ENCODE data around the gene CD96.
"Not testable (repeated sequence)": the region's sequence is repeated elsewhere in the genome, so short reads cannot be mapped to it uniquely, and the experiment has no call there.

The CD96 gene, protein sequence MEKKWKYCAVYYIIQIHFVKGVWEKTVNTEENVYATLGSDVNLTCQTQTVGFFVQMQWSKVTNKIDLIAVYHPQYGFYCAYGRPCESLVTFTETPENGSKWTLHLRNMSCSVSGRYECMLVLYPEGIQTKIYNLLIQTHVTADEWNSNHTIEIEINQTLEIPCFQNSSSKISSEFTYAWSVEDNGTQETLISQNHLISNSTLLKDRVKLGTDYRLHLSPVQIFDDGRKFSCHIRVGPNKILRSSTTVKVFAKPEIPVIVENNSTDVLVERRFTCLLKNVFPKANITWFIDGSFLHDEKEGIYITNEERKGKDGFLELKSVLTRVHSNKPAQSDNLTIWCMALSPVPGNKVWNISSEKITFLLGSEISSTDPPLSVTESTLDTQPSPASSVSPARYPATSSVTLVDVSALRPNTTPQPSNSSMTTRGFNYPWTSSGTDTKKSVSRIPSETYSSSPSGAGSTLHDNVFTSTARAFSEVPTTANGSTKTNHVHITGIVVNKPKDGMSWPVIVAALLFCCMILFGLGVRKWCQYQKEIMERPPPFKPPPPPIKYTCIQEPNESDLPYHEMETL
- 120 reads per million, percentile 86 among the genes with 10 or more reads in this experiment for total RNA-seq

DNA sequence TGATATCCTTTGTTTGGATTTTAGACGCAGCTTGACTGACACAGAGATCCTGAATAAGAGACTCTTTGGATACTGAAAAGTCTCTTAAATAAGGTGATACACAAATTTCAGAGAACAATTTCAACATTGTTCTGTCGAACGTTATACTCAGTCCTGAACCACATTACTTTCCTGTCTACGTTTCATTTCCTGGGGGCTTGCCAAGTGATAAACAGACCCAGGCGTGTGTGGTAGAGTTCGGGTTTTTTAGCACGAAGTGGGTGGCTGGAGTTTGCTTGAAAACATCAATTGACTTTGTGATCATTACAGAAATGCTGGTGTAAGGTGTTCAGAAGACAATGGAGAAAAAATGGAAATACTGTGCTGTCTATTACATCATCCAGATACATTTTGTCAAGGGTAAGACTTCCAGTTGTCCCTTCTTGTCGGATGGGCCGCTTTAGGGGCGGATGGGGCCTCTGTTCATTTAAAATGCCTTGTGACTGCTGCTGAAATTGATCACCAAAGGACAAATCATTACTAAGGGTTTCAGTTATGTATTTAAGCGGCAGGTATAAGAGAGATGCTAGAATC lies at the start of gene CD96:
Gene CD96, plus strand, starts transcription at position 287 of the 573 bp plus-strand sequence. Its CDS starts 52 bp downstream, at position 339.
- DNase-seq: peak; percentile 65

DNA sequence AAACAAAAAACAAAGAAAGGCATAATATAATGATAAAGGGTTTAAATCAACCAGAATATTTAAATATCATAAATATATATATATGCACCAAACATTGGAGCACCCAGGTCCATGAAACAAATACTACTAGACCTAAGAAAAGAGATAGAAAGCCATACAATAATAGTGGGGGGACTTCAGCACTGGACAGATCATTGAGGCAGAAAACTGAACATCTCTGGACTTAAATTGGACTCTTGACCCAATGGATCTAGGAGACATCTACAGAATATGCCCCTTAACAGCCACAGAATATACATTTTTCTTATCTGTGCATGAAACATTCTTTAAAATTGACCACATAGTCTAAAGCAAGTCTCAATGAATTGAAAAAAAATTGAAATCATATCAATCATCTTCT lies 48.7 kb upstream of the CD96 start:
- DNase-seq: no peak

DNA sequence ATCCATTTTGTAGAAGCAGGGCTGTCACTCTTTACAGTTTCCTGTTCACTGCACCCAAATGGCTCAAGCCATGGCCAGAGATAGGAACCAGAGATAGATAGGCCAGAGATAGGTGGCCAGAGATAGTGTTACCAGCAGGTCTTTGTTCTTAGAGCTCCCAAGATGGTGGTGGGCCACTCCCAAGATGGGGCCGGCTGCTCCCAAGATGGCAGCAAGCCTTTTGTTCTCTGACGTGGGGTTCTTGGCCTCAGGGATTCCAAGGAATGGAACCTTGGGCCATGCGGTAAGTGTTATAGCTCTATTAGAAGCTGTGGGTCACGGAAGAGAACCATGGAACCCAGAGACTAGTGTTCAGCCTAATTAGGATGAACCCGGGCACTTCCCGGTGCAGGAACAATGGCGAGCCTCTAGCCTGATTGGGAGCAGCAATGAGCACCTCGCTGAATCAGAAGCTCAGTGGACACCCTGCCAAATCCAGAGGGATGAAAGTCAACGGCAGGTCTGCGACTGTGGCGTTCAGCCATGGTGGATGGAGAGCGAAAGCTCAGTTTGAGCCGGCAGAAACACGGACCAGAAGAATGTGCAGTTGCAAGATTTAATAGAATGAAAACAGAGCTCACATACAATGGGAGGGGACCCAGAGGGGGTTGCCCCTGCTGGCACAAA lies 45.0 kb upstream of the CD96 start:
- no peak for DNase-seq

DNA sequence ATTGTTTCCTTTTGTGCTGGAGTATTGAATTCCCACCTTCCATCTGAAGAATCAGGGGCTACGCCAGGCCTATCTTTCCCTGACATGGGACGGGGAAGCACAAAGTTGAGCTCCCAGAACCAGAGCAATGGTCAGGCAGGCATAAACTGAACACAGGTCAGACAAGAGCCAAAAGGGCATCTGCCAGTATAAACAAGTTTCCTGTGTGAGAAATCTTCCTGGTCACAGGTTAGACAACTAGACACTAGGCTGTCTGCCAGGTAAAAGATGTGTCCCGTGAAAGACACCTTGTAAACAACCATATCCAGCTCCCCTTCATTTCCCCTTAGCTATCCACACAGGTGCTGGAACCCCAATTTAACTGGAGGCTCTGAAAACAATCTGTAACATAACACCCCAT lies 44.0 kb upstream of the CD96 start:
- no peak for DNase-seq

DNA sequence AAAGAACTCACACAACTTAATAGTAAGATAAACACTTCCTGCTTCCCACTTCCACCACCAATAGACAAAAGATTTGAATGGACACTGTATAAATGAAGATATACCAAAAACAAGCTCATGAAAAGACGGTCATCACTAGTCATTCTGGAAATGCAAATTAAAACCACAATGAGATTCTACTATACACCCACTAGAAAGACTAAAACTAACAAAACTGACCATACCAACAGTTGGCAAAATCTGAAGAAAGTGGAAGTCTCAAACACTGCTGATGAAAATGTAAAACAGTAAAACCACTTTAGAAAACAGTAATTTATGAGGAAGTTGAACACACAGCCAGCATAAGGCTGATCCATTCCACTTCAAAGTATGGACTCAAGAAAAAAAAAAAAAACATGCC lies 35.6 kb upstream of the CD96 start:
- no peak for DNase-seq

DNA sequence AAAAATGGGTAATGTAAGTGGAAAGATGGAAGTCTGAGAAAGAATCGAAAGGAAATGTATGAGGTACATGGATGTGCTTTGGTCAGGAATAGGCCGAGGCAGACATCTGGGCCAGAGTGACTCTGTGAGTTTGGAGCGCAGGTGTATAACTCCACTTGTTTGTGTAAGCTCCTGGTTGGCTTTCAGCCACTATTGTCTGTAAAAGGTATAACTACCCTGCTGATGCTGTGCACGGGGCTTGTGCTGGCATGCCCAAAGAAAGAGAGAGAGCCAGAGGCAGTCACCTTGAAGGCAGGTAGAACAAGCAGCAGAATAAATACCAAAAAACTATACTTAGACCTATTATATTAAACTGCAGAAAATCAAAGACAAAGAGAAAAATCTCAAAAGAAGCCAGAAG lies 32.7 kb upstream of the CD96 start:
- DNase-seq: no peak

DNA sequence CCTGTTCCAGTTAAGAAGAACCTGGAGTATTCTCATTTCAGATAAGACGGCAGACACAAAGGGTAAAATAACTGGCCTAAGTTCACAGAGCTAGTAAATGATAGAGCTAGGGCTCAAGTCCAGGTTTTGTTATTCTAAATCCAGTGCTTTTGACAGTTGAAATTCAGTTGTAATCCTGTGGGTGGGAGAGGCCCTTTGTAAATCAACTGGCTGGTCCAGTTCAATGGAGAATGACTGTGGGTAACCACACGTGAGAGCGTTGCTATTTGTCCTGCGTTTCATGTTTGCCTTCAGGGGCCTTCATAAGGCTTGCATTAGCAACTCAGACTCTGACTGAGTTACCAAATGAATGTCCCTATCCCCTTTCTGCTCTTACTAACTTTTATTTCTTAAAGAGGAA lies 24.2 kb upstream of the CD96 start:
- no peak for DNase-seq

DNA sequence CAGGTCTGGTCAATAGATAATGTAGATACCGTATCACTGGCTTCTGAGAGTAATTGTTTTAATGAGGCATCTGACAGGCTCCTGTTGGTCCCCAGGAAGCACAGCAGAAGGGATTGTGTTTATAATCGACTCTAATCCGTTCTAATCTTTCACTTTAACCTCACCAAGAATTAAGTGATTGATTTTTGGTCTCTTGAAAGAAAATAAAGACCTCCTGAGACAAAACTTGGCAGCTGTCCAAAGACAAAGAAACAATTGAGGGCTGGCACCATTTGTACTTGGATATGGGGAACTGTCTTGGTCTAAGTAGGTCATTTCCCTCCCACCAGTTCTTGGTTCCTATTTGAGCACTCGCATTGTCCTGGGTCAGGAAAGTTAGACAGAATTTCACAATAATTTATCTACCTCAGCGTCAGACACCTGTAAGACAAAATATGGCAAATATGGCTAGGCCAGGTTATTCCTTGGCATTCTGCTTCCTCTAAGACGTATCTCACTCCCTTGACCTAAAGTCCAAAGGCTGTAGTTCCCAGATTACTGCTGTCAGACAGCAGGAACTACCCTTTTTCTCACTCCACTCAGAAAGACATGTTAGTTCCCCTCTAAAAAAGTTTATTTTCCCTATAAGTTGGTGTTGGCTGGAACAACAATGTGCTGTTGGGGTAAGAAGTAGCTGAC lies 22.7 kb upstream of the CD96 start:
- no peak for DNase-seq

DNA sequence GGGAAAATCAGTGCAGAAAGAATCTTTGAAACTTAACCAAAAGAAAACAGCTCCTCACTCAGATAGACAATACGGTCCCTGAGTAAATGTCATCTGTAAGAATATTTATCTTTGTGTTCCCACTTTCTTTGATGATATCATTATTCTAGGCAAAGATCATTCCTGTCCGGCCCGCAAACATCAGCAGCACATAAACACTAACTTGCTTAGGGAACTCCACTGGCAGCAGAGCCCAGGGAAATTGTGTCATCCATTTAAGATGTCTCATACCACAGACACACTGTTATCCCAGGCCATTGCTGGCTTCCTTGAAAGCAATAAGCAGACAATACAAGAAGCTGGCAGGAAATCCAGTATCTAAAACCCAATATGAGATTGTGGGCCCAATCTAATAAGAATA lies 20.1 kb upstream of the CD96 start:
- DNase-seq: no peak

DNA sequence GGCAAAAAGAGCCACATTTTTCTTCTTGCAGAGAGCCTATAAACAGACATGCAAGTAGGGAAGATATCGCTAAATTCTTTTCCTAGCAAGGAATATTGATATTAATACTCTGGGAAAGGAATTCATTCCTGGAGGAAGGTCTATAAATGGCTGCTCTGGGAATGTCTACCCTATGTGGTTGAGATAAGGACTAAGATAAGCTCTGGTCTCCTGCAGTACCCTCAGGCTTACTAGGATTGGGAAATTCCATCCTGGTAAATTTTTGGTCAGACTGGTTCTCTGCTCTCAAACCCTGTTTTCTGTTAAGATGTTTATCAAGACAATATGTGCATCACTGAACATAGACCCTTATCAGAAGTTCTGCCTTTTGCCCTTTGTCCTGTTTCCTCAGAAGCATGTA lies 17.5 kb upstream of the CD96 start:
- not testable (repeated sequence) for DNase-seq

DNA sequence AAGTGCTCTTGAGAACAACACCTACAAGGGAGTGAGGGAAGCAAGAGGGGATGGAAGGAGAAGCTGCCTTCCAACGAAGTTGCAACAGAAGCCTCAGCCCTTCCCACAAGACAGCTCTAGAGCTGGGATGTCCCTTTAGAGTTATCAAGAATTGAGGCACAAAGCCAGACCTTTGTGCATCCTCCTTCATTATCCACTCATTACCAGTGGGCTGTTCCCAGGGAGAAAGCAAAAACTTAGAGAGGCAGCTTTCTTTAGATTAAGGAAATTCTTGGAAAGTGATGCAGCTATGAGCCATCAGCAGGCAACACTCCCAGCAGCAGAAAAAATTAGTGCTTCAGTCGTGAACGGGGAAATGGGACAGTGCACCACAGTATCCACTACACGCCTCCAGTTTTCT lies 10.6 kb upstream of the CD96 start:
- DNase-seq: no peak

DNA sequence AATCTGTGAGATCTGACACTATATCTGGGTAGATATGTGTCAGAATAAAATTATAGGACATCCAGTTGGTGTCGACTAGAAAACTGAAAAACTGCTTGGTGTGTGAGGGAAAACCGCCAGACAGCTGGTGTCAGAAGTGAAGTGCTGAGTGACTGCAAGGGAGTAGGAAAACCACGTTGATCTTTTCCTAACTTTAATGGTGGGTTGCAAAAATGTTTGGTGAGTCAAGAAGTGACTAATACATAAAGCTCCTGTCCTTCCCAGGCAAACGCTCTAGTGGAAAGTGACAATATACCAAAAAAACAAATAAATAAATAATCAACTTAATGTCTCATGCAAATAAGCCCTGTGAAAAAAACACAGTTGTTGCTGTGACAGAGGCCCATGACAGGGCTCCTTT lies 7.3 kb upstream of the CD96 start:
- DNase-seq: no peak

DNA sequence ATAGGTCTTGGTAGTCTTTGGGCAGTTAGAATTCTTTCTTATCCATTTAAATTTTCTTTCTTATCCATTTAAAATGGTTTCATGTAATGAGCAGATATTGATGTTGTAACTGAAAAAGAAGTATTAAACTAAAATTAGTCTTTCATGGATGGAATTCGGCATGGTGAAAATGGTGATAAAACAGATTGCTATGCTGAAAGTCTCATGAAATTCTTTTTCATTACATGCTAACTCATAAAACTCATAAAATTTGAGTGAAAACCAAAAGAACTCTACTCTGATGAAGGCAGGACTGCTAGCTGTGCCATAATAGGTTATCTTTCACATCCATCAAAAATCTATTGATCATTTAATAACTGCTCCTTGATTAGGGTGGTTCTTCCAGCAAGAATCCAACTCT lies 3.9 kb upstream of the CD96 start:
- DNase-seq: no peak

DNA sequence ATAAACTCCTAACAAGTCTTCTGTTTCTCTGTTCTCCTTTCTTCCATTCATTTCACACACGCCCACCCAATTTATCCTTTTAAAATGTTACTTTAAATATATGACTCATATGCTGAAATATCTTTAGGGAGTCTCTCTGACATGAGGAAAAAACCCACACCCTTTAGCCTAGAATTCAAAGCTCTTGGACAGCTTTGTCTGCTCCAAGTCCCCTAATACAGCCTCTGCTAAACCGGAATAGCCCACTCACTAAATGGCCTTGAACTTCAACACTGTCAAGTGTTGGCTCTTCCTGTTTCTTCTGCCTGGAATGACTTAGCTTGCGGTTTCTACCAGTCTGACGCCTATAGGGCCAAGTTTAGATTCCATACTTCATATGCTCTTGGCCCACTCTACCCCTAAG lies 3.3 kb upstream of the CD96 start:
- no peak for DNase-seq

DNA sequence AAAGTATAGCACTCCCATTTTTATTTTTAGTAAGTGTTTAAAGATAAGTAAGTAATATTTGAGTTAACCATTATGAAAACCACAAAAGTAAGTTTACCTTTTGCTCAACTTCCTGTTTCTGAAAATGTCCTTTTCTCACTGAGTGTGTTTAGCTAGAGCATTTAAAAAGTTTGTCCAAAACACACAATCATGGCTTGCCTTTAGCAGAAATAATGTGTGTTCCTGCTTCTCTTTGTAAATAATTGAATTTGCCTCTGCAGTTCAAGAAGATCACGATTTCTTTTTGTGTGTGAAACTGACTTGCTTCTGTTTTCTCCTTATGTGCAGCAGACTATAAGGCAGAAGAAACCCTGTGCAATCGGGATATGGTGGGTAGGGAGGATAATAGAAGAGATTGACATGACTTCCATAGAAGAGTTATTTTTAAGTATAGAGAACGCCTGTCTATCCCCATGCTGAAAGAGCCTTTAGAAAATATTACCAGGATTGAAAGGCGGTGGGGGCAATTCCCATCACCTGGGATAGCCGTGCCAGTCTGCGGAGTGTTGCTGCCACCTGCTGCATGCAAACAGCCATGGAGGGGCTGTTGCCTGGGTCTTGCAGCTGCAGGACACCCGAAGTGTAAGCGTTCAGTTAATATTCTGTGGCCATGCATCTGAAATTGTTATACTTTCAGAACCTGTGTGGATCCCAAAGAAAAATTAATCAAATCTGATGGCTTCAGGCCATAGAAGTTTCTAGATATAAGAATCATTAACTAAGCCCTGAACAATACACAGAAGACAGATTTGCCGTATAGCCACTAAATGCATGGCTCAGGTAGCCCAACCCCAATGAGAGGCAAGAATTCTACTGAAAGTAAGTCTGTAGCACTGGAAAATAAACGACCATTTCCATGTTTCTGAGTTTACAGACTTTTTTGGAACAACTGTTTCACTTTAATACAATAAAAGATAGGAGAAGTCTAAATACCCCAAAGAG lies 2.4 kb upstream of the CD96 start:
- peak; percentile 51 for DNase-seq

DNA sequence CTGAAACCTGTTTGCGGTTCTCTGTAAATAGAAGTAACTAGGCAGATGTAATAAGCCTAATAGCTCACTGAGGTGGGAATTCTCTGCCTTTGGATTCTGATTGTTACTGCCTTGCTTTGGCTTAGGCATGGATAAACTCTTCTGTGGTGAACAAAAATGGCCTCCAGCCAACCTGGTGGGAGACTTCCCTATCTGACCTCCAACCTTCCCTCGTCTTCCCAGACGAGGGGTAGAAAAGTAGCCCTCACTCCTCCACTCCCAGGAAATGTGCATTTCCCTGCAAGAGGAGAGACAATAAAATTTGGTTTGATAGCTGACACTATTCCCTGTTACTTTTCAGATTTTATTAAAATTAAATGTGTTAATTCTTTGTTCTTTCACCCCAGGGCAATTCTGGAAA lies 606 bp upstream of the CD96 start:
- no peak for DNase-seq

DNA sequence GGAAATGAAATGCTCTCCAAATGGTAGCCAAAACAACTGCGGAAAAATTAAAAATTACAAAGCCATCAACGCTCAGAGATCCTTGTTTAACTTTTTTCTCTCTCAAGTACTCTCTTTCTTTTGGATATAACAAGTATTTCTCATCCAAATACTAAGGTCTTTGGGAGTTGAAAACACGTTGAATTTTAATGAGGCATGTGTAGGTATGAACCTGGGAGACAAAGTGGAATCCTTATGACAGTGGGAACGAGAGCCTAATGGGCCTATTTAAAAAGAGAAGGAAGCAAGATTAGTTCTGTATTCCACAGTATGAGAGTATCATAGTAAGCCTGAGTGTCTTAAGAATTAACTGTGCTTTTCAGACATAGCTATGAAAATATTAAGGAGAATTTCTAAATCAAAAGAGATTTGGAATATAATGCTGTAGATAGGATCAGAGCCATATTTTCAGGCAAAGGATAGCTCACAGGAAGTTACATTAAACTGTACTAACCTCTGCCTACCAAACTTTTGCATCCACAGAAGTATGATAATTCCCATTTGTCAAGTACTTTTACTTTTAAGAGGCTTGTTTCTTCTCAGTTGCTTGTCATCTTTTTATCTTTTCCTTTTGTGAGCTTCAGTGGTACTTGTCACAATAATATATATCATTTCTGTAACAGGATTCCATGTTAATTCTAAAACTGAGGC lies 759 bp downstream of the CD96 start:
- DNase-seq: no peak

DNA sequence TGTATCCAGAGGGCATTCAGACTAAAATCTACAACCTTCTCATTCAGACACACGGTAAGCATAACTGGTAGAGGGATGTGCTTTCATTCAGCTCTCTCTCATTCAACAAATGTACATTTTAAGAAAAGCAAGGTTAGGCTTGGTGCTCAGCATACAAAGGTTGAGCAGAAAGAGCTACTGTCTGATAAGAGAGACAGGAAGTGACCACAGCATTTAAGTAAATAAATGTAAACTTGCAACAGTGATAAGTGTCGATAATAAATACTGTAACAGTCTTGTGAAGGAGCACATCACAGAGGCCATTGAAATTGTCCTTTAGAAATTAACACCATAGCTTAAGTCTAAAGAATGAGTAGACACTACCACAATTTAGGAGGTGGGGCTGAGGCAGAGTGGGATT lies 3.4 kb downstream of the CD96 start:
- DNase-seq: no peak

DNA sequence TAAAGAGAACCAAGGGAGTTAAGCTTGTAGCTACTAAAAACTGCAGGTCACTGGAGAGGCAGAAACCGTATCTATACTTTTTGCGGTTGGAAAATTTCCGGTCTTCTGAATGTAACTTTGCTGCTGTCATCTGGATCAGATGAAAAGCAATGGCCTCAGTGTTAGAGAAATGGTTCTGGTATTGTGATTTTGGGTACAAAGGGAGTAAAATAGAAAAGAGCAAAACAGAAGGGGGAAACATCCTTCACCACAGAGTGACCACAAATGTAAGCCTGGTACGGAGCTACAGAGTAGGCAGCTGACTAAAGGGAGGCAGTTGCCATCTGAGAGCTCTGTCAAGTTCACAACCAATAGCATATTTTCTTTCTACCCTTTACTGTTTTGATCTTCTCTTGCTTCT lies 5.6 kb downstream of the CD96 start:
- DNase-seq: peak; percentile 28

DNA sequence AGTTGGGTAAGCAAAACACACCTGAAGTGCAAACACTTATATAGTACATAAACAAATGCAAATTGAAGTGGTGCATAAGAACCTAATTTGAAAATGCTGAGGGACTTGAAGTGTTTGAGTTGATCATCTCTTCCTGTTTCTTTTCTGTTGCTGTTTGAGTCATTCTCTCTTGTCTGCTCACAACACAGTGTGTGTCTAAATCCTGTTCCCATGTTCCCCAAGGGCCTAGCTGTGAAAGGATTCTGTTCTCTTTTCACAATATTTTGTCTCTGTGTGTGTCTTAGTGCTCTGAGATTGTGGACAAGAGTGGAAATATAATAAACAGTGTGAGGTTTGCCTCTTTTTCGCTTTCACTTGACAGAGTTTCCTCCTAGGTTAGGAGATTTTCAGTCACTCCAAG lies 6.1 kb downstream of the CD96 start:
- no peak for DNase-seq

DNA sequence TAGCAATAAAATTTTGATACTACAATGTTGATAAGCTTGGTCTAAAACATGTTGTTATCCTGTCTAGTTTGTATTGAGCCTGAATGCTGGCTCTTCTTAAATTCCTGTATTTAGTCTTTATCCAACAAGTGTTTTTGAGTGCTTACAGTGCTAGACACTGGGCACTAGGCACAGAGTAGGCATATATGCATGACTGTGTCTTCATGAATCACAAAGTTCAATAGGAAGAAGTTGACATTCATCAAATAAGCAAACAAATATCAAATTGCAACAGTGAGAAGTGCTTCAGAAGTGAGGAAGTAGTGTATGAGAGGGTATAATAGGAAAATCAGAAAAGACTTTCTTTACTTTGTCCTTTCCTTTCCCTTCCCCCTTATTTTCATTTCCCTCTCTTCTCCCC lies 6.8 kb downstream of the CD96 start:
- DNase-seq: no peak
